ENCODE measurements around the gene MED12L.

MED12L gene

GRCh38 chr3:151093148-151093547, 7.7 kb downstream of the MED12L start:
- DNase-seq: no peak

DNA sequence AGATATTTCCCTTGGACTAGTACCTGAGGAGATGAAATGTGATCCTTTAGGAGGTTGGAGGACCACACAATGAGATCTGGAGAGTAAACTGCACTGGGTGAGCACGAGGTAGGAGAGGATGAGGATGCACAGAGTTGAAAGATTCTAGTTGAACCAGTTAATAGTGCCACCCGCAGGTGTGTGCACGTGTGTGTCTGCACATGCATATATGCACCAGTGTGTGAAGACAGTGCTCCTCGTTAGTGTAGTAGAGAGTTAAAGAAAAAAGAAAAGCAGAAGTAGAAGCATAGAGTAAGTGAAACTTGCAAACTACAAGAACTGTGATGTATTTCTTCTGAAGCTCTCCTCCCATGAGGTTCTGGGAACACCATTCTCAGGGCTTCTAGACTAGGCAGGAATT, 8.4 kb downstream of the MED12L start:
- no peak for DNase-seq

DNA sequence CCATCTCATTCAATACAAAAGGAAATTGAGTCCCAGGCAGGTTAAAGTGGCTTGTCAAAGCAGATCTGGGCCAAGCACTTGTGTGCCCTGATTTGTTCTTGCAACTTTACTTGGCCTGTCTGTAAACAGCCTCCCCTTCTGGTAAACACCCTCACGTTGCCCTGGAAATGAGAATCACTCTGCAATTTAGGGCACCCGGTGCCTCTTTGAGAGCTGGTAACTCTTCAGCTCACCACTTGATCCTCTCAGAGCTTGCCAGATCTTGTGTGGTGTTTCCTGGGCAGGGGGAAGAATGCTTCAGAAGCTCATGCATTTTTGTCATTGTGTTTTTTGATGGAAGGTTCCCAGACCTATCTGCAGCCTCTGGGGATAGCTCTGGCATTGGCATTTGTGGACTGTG, 11.3 kb downstream of the MED12L start:
- no peak for DNase-seq

DNA sequence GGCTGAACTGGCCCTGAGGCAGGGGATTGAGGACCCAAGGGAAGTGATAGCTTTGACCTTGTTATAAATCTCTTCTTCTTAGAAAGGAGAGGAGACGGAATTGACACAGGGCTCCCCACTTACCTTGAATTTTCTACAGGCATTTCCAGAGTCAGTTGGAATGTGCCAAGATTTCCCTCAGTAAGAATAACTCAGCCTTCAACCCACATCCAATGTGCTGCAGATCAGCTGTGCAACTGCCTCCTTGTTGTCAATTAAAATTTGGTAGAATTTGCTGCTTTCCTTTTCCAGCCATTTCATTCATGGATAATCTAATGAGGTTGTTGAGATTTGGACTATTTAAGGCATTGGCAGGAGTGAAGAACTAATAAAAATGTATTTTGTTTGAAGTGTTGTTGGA, 14.6 kb downstream of the MED12L start:
- peak; percentile 20 for DNase-seq

GRCh38 chr3:151101270-151101969, 16.0 kb downstream of the MED12L start:
- DNase-seq: peak; percentile 49

GRCh38 chr3:151106311-151106710, 20.8 kb downstream of the MED12L start:
- no peak for DNase-seq

- no peak for DNase-seq
These were observed 21.7 kb downstream of the MED12L start for GRCh38 chr3:151107177-151107576.

- no peak for DNase-seq
These were observed 22.2 kb downstream of the MED12L start for GRCh38 chr3:151107701-151108100.

DNA sequence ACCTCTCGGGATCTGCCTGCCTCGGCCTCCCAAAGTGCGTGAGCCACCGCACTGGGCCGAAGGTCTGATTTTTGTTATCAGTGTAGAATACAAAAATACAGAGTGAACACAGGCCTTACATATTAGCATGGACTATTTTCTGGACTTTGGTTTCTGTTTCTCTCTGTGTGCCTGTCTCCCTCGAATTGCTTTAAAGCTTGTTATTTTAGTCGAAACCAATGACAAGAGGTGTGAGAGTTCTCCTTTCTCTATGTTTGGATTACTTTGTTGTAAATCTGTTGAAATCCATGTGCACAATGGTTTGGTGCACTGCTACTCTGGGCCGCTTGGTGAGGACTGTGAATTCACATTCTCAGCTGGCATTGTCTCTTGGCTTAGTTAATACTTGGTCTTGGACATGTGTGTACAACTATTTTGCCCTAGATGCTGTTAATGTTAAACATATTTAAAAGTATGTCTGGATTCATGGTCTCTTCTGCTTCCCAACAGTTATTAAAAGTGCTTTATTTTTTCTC, 23.9 kb downstream of the MED12L start:
- no peak for DNase-seq

DNA sequence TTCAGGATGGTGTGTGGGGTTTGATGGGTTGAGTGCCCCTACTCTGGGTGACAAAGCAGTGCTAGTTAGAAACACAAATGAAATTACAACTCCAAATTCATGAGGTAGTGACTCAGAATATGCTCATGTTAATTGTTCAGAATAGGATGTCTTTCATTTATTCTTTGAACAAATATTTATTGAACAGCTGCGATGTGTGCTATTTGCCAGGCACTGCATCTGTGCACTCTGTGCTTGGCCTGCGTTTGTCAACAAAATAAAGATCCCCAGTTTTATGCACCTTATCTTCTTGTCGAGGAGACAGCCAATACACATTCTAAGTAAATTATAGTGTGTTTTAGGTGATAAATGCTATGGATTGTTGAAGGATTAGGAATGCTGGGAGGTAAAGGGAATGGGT, 27.3 kb downstream of the MED12L start:
- no peak for DNase-seq

- no peak for DNase-seq
These were observed 27.9 kb downstream of the MED12L start for GRCh38 chr3:151113343-151113742.

- no peak for DNase-seq
These were observed 31.6 kb downstream of the MED12L start for GRCh38 chr3:151117047-151117446.

DNA sequence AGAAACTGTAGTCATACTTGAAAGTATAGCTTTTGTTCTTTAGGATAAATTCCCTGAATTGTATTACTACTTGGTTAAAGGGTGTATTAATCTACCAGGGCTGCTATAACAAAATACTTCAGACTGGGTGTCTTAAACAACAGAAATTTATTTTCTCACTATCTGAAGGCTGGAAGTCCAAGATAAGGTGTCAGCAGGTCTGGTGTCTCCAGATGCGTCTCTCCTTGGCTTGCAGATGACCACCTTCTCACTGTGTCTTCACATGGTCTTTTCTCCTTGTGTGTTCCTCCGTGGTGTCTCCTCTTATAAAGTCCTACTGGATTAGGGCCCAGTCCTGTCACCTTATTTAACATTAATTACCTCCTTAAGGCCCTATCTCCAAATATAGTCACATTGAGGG, 33.7 kb downstream of the MED12L start:
- DNase-seq: no peak

DNA sequence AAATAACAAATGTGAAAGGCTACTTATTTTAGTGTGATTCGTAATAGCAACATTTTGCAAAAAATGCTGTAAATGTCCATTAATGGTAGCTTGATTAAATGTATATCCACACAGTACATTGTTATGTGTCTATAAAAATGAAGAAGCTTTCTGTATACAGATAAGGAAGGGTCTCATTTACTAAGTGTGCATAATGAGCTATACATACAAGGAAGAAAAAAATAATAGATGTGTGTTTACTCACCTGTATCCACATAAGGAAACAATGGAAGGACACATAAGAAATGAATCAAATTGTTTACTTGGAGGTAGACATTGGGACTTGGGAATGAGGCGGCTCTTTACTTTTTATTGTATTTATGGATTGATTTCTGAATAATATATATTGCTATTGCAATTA, 34.9 kb downstream of the MED12L start:
- DNase-seq: no peak

GRCh38 chr3:151121016-151121415, 35.6 kb downstream of the MED12L start:
- no peak for DNase-seq

- no peak for DNase-seq
These were observed 38.4 kb downstream of the MED12L start for GRCh38 chr3:151123827-151124226.

- DNase-seq: no peak
These were observed 39.0 kb downstream of the MED12L start for GRCh38 chr3:151124476-151124875.

GRCh38 chr3:151130428-151130827, 45.0 kb downstream of the MED12L start:
- DNase-seq: no peak

DNA sequence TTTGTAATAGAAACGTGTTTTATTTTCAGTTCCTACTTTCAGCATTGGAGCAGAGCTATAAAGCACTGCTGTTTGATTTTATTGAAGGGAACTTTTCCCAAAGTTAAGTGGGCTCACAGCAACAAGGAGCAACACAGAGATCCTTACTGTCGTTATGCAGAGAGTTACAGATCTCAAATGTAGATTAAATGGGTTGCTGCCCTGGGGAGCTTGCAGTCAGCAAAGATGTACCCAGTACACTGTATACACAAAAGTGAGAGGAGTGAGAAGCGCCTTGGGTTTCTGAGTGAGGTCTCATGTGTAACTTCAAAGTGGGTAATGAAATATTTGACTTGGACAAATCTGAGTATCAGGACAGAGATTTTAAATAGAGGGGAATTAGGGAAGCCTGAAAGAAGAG, 47.7 kb downstream of the MED12L start:
- DNase-seq: no peak

DNA sequence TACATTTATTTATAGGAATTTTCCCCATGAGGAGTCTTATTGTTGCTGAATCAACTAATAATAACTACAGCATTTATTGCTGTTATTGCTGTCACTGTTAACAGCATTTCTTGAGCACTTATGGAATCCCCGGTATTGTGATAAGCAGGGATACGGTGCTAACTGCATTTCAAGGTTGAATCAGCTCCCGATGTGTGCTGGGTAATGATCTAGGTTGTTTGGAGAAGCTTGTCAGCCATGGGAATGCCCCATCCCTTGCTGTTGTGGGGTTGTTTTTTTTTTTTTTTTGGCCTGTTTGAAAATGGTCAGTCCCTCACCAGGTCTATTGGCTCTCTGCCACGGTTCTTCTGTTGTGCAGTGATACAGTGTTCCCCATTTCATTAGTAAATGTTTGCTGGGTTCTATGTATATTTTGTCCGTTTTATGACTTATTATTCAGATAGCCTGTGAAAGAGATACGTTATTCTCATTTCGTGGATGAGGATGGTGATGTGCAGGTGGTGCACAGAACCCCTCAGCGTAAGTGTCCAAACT, 48.5 kb downstream of the MED12L start:
- no peak for DNase-seq

DNA sequence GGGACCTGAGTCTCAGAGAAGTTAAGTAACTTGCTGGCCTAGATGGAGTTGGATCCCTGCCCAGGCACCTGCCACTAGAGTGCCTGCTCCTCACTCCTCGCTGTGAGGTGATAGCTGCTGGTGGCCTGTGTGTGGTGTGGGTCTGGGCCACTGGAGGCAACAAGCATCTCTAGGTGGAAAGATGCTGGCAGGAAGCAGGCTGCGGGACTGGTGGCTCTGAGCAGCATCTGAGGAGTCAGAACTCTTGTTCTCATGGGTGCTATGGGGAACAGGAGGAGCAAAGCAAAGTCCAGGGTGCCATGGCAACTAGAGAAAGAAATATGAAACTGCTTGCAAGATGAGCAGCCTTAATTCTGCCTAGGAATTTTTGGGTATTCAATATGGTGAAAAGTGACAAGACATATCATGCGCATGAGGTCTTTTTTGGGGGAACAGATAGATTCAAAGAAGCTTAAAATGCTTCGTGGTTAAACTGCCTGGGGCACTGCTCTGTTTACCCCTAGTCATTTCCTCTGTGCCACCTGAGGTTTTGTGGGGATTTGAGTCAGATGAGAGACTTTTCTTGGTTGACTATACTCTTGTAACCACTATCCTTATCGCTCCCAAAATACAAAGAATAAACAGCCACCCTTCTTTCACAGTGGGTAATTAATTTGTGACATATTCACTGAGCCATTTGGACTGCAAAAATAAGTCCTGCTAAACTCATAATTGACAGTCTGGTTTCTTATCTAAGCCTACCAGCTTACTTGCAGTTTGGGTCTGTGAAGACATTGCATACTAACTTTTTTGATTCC, 50.3 kb downstream of the MED12L start:
- DNase-seq: no peak

DNA sequence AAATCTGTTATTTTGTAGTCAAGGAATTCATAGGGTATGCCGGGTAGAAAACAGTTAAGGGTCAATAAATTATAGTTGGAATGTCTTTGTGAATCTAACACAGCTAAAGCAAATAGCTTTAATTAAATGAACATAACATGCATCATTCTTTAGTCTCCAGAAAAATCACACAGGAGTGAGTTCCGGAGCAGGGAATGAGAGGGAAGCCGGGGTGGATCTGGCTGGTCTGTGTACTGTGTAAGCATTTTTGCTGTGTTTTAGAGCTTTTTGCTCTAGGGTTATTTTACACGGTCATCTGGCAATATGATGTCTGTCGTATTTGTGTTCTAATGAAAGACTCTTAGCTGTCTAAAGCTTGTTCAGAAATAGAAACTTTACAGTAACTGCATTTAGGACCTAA, 57.5 kb downstream of the MED12L start:
- no peak for DNase-seq

- no peak for DNase-seq
These were observed 58.6 kb downstream of the MED12L start for GRCh38 chr3:151144016-151144415.

DNA sequence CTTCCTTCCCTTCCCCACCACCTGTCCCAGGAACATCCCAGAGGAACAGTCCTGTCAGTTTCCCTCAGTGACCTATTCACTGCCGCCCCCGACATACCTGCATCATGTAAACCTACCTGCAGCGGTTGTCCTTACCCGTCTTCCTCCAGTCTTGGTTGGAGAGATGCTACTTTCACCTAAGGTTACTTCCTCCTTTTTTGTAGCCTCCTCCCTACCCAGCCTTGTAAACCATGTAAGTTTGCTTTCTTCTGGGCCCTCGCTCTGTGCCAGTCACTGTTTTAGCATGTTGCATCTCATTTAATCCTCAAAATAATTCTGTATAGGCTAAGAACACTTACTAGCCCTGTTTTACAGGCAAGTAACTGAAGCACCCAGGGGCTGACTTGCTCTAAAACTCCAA, 59.3 kb downstream of the MED12L start:
- no peak for DNase-seq

All from retina (tissue), 1 donor.